H1 (cell line): Measurements from ENCODE around the gene KIAA0319L. TPM values are rescaled to one million over a fixed set of nuclear protein-coding genes. Genes with fewer than 3 reads are reported as not detected.

Source experiments
- ATF2 ChIP-seq: IDR thresholded peaks from 2 replicates; pipeline ENCODE4 v1.6.1; 2012; ENCODE audit warnings: low read length, inconsistent platforms
- FOSL1 ChIP-seq: IDR thresholded peaks from 2 replicates; pipeline ENCODE4 v1.6.1; 2011; ENCODE audit warnings: mild to moderate bottlenecking, low read depth, low read length, moderate library complexity; ENCODE audit not compliant: insufficient read depth
- RNF2 ChIP-seq: fragments of 200-900, 300-1000 bp; sonication (generic); IDR thresholded peaks from 2 replicates; pipeline ENCODE4 v1.7.1; 2016; ENCODE audit warnings: borderline replicate concordance, low read depth, mild to moderate bottlenecking, antibody characterized with exemption, low read length; ENCODE audit not compliant: poor library complexity, severe bottlenecking; ENCODE audit errors: missing control alignments
- polyA plus RNA-seq, 7 experiments: library from polyadenylated mRNA; depleted of rRNA in 3 of 7; stranded (reverse) in 5 of 7; unstranded in 2 of 7; fragments of >200 nt in 5 of 7; fragments of 200-250 nt in 2 of 7; gene quantifications; 1 replicate in 5 of 7; 2 replicates in 1 of 7; 4 replicates in 1 of 7; pipeline versions ENCODE4 v1.2.1 to v1.2.3, GENCODE V29; 2011 to 2013; ENCODE audit warnings: missing spikeins in 2 of 7, mixed read lengths in 2 of 7
- total RNA-seq: library from RNA; stranded (reverse); fragmentation: NEBNext Ultra II Directional; extraction: Animal tissue kit (Norgen Biotek cat#: 25700); gene quantifications from 2 replicates; pipeline ENCODE4 v1.2.1, GENCODE V29; 2021

The KIAA0319L gene
- total and polyA plus RNA-seq, 2 of the 8 experiments (the other 6 are each of a cell fraction or from before 2014, with no cell fraction given), result 40.1 to 55.7 TPM

- TF ChIP-seq ATF2 (no peak), RNF2 (no peak), FOSL1 (no peak)
- TF ChIP-seq, all 59 proteins: peak for 0
Observed at GRCh38 chr1:35530946-35531345, 26.3 kb downstream of the KIAA0319L start (continued).
